GM12875 (cell line): ENCODE results near the gene P3H1.
A peak's percentile ranks its signal among the peaks of the same experiment; 100 is the strongest.

Experiments used
- H3K4me3 ChIP-seq: one replicate; pipeline ENCODE4 v1.5.1; 2011; ENCODE audit warnings: low read depth, low read length, control low read depth
- CTCF ChIP-seq: IDR thresholded peaks from 2 replicates; pipeline ENCODE4 v1.5.1; 2011; ENCODE audit warnings: low read depth, mild to moderate bottlenecking, control low read depth, inconsistent platforms, low read length, moderate library complexity, borderline replicate concordance; ENCODE audit not compliant: insufficient read depth

The P3H1 gene

GRCh38 chr1:42769811-42770210, 3.0 kb upstream of the P3H1 start:
- H3K4me3 ChIP-seq: no peak overlapping the region

DNA sequence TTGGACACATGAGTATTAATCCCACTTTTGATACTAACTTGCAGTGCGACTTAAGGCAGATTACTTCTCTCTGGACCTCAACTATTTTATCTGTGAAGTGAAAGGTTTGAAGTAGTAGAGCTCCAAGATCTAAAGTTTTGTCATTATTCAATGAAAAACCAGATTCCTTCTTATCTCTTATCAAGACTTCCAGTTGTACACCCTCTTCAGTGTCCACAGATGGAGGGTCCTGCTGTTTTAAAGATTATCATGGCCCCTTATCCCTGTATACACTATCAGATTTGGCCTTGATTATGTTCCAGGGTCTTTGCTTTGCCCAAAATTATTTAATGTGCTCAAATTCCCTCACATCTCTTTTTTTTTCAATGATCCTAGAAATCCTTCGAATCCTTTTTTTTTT, 1.3 kb upstream of the P3H1 start:
- H3K4me3 ChIP-seq: peak overlapping the region; percentile 87
- TF ChIP-seq CTCF: no peak

More at GRCh38 chr1:42769811-42770210, 3.0 kb upstream of the P3H1 start:
- no peak for TF ChIP-seq CTCF

DNA sequence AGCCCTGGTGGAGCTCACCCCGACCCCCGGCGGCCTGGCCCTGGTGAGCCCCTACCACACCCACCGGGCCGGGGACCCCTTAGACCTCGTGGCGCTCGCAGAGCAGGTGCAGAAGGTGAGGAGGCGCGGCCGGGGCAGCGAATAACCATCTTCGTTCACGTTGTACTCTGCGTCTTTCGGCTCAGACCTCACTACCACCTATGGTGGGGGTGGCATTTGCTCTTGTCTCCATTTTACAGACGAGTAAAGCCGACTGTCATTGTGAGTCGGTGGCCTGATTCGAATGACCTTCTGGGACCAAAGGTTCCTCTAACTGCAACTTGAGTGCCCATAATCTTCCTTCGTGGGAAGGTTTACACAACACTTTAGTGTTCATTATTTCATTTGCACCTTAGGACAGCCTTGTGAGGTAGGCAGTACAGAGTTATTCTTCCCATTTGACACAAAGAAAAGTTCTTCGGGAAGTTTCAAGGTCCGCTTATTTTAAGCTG, 727 bp upstream of the P3H1 start:
- H3K4me3 ChIP-seq: peak overlapping the region; percentile 87
- TF ChIP-seq CTCF: no peak

GRCh38 chr1:42765832-42766740, 742 bp downstream of the P3H1 start:
- TF ChIP-seq CTCF: peak; percentile 64
- peak overlapping the region; percentile 87 for H3K4me3 ChIP-seq

- TF ChIP-seq CTCF: no peak
- peak overlapping the region; percentile 87 for H3K4me3 ChIP-seq
Measured at GRCh38 chr1:42765269-42765668, 1.6 kb downstream of the P3H1 start.

DNA sequence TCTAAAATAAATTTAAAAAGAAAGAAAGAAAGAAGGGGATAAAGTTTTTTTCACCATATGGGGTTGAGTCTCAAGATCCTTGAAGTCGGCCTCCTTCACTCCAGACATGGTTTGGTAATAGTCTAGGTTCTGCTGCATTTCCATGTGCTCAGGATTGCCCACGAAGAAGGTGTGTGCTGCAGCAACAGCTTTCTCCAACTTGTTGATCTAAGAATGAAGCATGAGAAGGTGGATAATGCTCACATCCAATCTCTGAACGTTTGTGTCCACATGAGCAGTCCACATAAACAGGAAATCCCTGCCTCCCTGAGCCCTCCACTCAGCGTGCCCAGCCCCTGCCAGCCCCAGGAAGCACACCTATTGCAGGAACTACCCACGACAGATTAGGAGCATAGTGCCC, 4.6 kb downstream of the P3H1 start:
- no peak overlapping the region for H3K4me3 ChIP-seq
- no peak for TF ChIP-seq CTCF

DNA sequence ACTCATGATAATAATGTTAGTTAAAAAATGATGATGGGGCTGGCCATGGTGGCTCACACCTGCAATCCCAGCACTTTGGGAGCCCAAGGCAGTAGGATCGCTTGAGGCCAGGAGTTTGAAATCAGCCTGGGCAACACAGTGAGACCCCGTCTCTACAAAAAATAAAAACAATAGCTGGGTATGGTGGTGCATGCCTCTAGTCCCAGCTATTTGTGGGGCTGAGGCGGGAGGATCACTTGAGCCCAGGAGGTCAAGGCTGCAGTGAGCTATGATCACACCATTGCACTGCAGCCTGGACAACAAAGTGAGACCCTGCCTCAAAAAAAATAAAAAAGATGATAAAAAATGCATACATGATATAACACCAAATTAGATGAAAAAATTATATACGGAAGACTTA, 5.3 kb downstream of the P3H1 start:
- no peak for TF ChIP-seq CTCF
- no peak overlapping the region for H3K4me3 ChIP-seq
